LHCN-M2 (cell line): ENCODE measurements around the gene OR2W1. TPM values are rescaled to one million over a fixed set of nuclear protein-coding genes. Genes with fewer than 3 reads are reported as not detected.

Experiments used
- DNase-seq: peaks from one replicate; pipeline ENCODE4 v3.0.0-alpha.2; 2012; ENCODE audit warnings: low read depth
- total RNA-seq: library from RNA; depleted of rRNA; stranded (reverse); fragments of >200 nt; gene quantifications from 2 replicates; pipeline ENCODE4 v1.2.3, GENCODE V29; 2014; rRNA removed

The OR2W1 gene
- total RNA-seq, 1 experiment from 2014 or later, result not detected

DNA sequence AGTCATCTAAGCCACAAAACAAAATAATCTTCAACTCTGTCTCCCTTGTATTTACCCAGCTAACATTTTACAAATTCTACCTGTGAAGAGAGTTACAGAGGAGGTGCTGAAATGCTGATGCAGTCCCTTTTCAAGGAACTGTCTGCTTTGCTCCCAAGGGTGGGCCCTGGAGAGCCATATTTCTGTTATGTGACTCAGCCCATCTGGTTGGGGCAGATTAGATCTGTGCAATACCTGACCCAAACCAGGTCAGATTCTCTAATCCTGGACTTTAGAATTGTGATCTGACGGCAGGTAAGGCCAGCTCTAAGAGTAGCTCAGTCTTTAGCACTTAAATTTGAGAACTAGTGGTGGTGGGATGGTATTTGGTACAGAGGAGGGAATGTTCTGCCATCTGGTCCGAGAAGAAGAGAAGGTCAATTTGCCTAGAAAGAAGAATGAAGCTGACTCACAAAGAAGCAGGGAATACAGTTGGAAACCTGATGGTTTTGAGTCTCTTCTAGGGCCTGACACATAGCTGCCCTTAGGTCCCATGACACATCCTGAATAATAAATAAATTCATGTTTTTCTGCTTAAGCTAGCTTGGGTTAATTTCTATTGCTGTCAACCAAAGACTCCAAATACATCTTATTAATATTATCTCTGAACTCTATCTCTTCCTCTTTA, 48.0 kb downstream of the OR2W1 start:
- DNase-seq, result no peak

DNA sequence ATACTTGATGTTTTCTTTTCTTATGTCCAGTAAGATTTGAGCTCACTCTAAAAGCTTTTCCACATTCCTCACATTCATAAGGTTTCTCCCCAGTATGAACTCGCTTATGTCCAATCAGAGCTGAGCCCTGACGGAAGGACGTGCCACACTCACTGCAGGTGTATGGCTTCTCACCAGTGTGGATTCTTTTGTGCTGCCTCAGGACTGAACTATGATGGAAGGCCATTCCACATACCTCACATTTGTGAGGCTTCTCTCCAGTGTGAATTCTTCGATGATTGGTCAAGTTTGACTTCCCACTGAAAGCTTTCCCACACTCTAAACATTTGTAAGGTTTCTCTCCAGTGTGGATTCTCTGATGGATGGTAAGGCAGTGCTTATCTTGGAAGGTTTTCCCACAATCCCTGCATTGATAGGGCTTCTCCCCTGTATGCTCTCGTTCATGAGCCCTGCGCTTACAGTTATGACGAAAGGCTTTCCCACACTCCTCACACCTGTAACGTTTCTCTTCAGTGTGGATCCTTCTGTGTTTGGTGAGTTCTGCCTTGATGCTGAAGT, 49.8 kb downstream of the OR2W1 start:
- DNase-seq, result no peak

Other genes with a start within 250 kb of the OR2W1 start
- 64.4 and 71.2 TPM in 2 replicates for gene TRIM27, start 121.2 kb downstream of the OR2W1 start, total RNA-seq
- 0.71 and 0.86 TPM in 2 replicates for gene ZNF311, start 39.9 kb downstream of the OR2W1 start, total RNA-seq
- gene OR2B3, start 42.1 kb upstream of the OR2W1 start, total RNA-seq, result not detected in 2 replicates
- gene OR2J1, start 54.3 kb upstream of the OR2W1 start, total RNA-seq, result not detected in 2 replicates
- gene OR2J3, start 62.9 kb upstream of the OR2W1 start, total RNA-seq, result not detected in 2 replicates
- not detected in 2 replicates for gene OR2J2, start 125.7 kb upstream of the OR2W1 start, total RNA-seq